ENCODE results near the gene ANKRD34C.

- TF ChIP-seq EZH2 (IDR thresholded peaks at IDR 0.05) (no peak), POLR2AphosphoS5 (IDR thresholded peaks at IDR 0.05; ENCODE audit: borderline replicate concordance, low read depth, low read length) (no peak)
Observed at GRCh38 chr15:79308874-79309273, 26.4 kb downstream of the ANKRD34C start.
